Measurements from ENCODE around the gene HNRNPLL. TPM values are rescaled to one million over a fixed set of nuclear protein-coding genes. Genes with fewer than 3 reads are reported as not detected.
"Not testable (repeated sequence)": the region's sequence is repeated elsewhere in the genome, so short reads cannot be mapped to it uniquely, and the experiment has no call there.

The HNRNPLL gene
- polyA plus RNA-seq, 1 experiment = 78.5 TPM

- Histone ChIP-seq H3K27me3 (ENCODE audit: control insufficient read depth, insufficient read depth, low read length) (no peaks in the 10 kb centered on the region), H3K4me3 (ENCODE audit: low read depth, low read length) (no peak overlapping the region), H3K27ac (ENCODE audit: low read depth, low read length) (no peak overlapping the region), H3K9me3 (ENCODE audit: control insufficient read depth, insufficient read depth, low read length) (no peaks in the 10 kb centered on the region)
- DNase-seq (ENCODE audit: low read depth, low spot score) = no peak
- no peak for TF ChIP-seq CTCF (IDR thresholded peaks at IDR 0.05; ENCODE audit: low read depth, low read length)
- CTCF ChIA-PET = interaction anchor here (1.0 to 1.4 kb wide), 2 partner anchors 41 to 200 kb away, joined by 3 to 5 read pairs; no protein-coding TSS in a partner anchor
- POLR2A ChIA-PET = no interaction called here
Observed at GRCh38 chr2:38540580-38541286, 62.0 kb downstream of the HNRNPLL start.

- Histone ChIP-seq H3K9me3 (ENCODE audit: control insufficient read depth, insufficient read depth, low read length) (no peaks in the 10 kb centered on the region), H3K4me3 (ENCODE audit: low read depth, low read length) (no peak overlapping the region), H3K27ac (ENCODE audit: low read depth, low read length) (no peak overlapping the region), H3K27me3 (ENCODE audit: control insufficient read depth, insufficient read depth, low read length) (no peaks in the 10 kb centered on the region)
- CTCF ChIA-PET = no interaction called here
- POLR2A ChIA-PET = interaction anchor here (1.0 kb wide), 1 partner anchor 212 kb away, joined by 5 read pairs; the partner anchor contains the start of gene SRSF7
- no peak for DNase-seq (ENCODE audit: low read depth, low spot score)
- 0 out of 2 replicates have a peak, but pooled peaks have one; percentile 7 for TF ChIP-seq CTCF (IDR thresholded peaks at IDR 0.05; ENCODE audit: low read depth, low read length)
Observed at GRCh38 chr2:38539086-38539485, 63.6 kb downstream of the HNRNPLL start.

- POLR2A ChIA-PET = no interaction called here
- H3K4me3 ChIP-seq (ENCODE audit: low read depth, low read length) = no peak overlapping the region
- H3K9me3 ChIP-seq (ENCODE audit: control insufficient read depth, insufficient read depth, low read length) = no peaks in the 10 kb centered on the region
- CTCF ChIA-PET = interaction anchor here (1.4 to 2.8 kb wide), 3 partner anchors 13 to 222 kb away, joined by 3 to 14 read pairs (median 8); no protein-coding TSS in a partner anchor
- no peaks in the 10 kb centered on the region for H3K27me3 ChIP-seq (ENCODE audit: control insufficient read depth, insufficient read depth, low read length)
- DNase-seq (ENCODE audit: low read depth, low spot score) = no peak
- no peak for TF ChIP-seq CTCF (IDR thresholded peaks at IDR 0.05; ENCODE audit: low read depth, low read length)
- no peak overlapping the region for H3K27ac ChIP-seq (ENCODE audit: low read depth, low read length)
Observed at GRCh38 chr2:38537937-38538525, 64.7 kb downstream of the HNRNPLL start.

GRCh38 chr2:38537296-38537695 lies 65.4 kb downstream of the HNRNPLL start:
- not testable (repeated sequence) for DNase-seq (ENCODE audit: low read depth, low spot score); H3K9me3 ChIP-seq (ENCODE audit: control insufficient read depth, insufficient read depth, low read length); H3K27ac ChIP-seq (ENCODE audit: low read depth, low read length); H3K27me3 ChIP-seq (ENCODE audit: control insufficient read depth, insufficient read depth, low read length); H3K4me3 ChIP-seq (ENCODE audit: low read depth, low read length)
- POLR2A ChIA-PET = interaction anchor here (0.6 kb wide), 1 partner anchor 1357 kb away, joined by 3 read pairs; no protein-coding TSS in a partner anchor
- CTCF ChIA-PET = interaction anchor here (0.7 to 2.8 kb wide), 9 partner anchors 12 to 291 kb away, joined by 3 to 21 read pairs (median 8); no protein-coding TSS in a partner anchor

- no peak for DNase-seq (ENCODE audit: low read depth, low spot score)
- peak; percentile 84 for TF ChIP-seq CTCF (IDR thresholded peaks at IDR 0.05; ENCODE audit: low read depth, low read length)
- ChIA-PET CTCF (interaction anchor here (0.5 to 2.8 kb wide), 33 partner anchors 8 to 333 kb away, joined by 3 to 21 read pairs (median 4); no protein-coding TSS in a partner anchor), POLR2A (no interaction called here)
- Histone ChIP-seq H3K4me3 (ENCODE audit: low read depth, low read length) (peak overlapping the region; percentile 66), H3K27me3 (ENCODE audit: control insufficient read depth, insufficient read depth, low read length) (no peaks in the 10 kb centered on the region), H3K27ac (ENCODE audit: low read depth, low read length) (no peak overlapping the region), H3K9me3 (ENCODE audit: control insufficient read depth, insufficient read depth, low read length) (no peaks in the 10 kb centered on the region)
Observed at GRCh38 chr2:38535744-38536506, 66.8 kb downstream of the HNRNPLL start.

All from AG04450 (cell line).